Cardiac muscle cell (in vitro differentiated cells and primary cell): ENCODE measurements around the gene NTRK3. TPM values are rescaled to one million over a fixed set of nuclear protein-coding genes. Genes with fewer than 3 reads are reported as not detected.

Source experiments
- DNase-seq, 2 donors: peaks; one replicate each; pipeline versions ENCODE4 v3.0.0 to v3.0.0-alpha.2; 2010 to 2017; ENCODE audit warnings: low read depth in 1 of 2, low spot score in 1 of 2
- H3K27ac ChIP-seq: fragments of 200-600 bp; sonication (generic); 2 replicates; pipeline ENCODE4 v1.5.1; 2016
- H3K27me3 ChIP-seq: fragments of 200-600 bp; sonication (generic); 2 replicates; pipeline ENCODE4 v1.6.0; 2016; ENCODE audit warnings: control low read depth
- H3K36me3 ChIP-seq: fragments of 200-600 bp; sonication (generic); 2 replicates; pipeline ENCODE4 v1.5.1; 2016; ENCODE audit warnings: control low read depth
- H3K4me1 ChIP-seq: fragments of 200-600 bp; sonication (generic); 2 replicates; pipeline ENCODE4 v1.8.1; 2017; ENCODE audit warnings: low read depth, mild to moderate bottlenecking, mixed run types
- H3K4me3 ChIP-seq: fragments of 200-600 bp; sonication (generic); 2 replicates; pipeline ENCODE4 v1.5.1; 2016; ENCODE audit warnings: mild to moderate bottlenecking
- H3K9me3 ChIP-seq: fragments of 200-600 bp; sonication (generic); 2 replicates; pipeline ENCODE4 v1.5.1; 2017; ENCODE audit warnings: low read depth, mild to moderate bottlenecking, control low read depth
- CTCF ChIP-seq: IDR thresholded peaks from 2 replicates; pipeline ENCODE4 v1.5.1; 2012; ENCODE audit warnings: low read depth, mild to moderate bottlenecking, low read length
- polyA plus RNA-seq: library from polyadenylated mRNA; unstranded; fragments of >200 nt; fragmentation: Nextera tagmentation; extraction: Ambion mirVana; gene quantifications from 2 replicates; pipeline ENCODE4 v1.2.1, GENCODE V29; 2016
- total RNA-seq: library from RNA; depleted of rRNA; stranded (reverse); fragments of >200 nt; gene quantifications from 2 replicates; pipeline ENCODE4 v1.2.3, GENCODE V29; 2016

NTRK3 gene
- total and polyA plus RNA-seq, 2 experiments from 2014 or later, result 3.3 to 6.2 TPM

GRCh38 chr15:88300089-88300488 lies 43.5 kb upstream of the NTRK3 start:
- H3K36me3 ChIP-seq, result no peaks in the 10 kb centered on the region
- DNase-seq, result no peak
- H3K4me1 ChIP-seq, result no peaks in the 10 kb centered on the region
- peaks cover 75% of the 10 kb centered on the region for H3K27me3 ChIP-seq
- no peak for TF ChIP-seq CTCF
- no peak overlapping the region for H3K27ac ChIP-seq
- no peaks in the 10 kb centered on the region for H3K9me3 ChIP-seq
- H3K4me3 ChIP-seq, result no peak overlapping the region

GRCh38 chr15:88299497-88299896 lies 43.0 kb upstream of the NTRK3 start:
- no peaks in the 10 kb centered on the region for H3K4me1 ChIP-seq
- no peaks in the 10 kb centered on the region for H3K9me3 ChIP-seq
- no peak for TF ChIP-seq CTCF
- H3K27ac ChIP-seq, result no peak overlapping the region
- H3K4me3 ChIP-seq, result no peak overlapping the region
- H3K27me3 ChIP-seq, result peaks cover 80% of the 10 kb centered on the region
- no peaks in the 10 kb centered on the region for H3K36me3 ChIP-seq
- no peak for DNase-seq

GRCh38 chr15:88288661-88289060 lies 32.1 kb upstream of the NTRK3 start:
- Histone ChIP-seq H3K9me3 (no peaks in the 10 kb centered on the region), H3K4me3 (no peak overlapping the region), H3K27ac (no peak overlapping the region), H3K36me3 (no peaks in the 10 kb centered on the region), H3K4me1 (peaks cover 15% of the 10 kb centered on the region), H3K27me3 (peaks cover 8% of the 10 kb centered on the region)
- DNase-seq, result no peak
- no peak for TF ChIP-seq CTCF

GRCh38 chr15:88288206-88288605 lies 31.7 kb upstream of the NTRK3 start:
- Histone ChIP-seq H3K27ac (no peak overlapping the region), H3K4me3 (no peak overlapping the region), H3K36me3 (no peaks in the 10 kb centered on the region), H3K27me3 (peaks cover 3% of the 10 kb centered on the region), H3K4me1 (peaks cover 16% of the 10 kb centered on the region), H3K9me3 (no peaks in the 10 kb centered on the region)
- TF ChIP-seq CTCF, result no peak
- DNase-seq, result no peak

GRCh38 chr15:88284318-88284998 lies 27.9 kb upstream of the NTRK3 start:
- DNase-seq, result peak in 1 of 2 donors; percentile 72
- Histone ChIP-seq H3K27ac (peak overlapping the region; percentile 30), H3K4me3 (no peak overlapping the region), H3K9me3 (no peaks in the 10 kb centered on the region), H3K4me1 (peaks cover 16% of the 10 kb centered on the region), H3K27me3 (no peaks in the 10 kb centered on the region), H3K36me3 (no peaks in the 10 kb centered on the region)
- TF ChIP-seq CTCF, result no peak

- Histone ChIP-seq H3K27ac (no peak overlapping the region), H3K4me3 (no peak overlapping the region), H3K36me3 (no peaks in the 10 kb centered on the region), H3K4me1 (peaks cover 16% of the 10 kb centered on the region), H3K27me3 (peaks cover 7% of the 10 kb centered on the region), H3K9me3 (no peaks in the 10 kb centered on the region)
- no peak for TF ChIP-seq CTCF
- DNase-seq, result no peak
Measured at GRCh38 chr15:88282614-88283013, 26.1 kb upstream of the NTRK3 start.
